Ishikawa (cell line): ENCODE data around the gene WNK3.

ENCODE experiments used
- CEBPB ChIP-seq: IDR thresholded peaks from 2 replicates; pipeline ENCODE4 v1.6.1; 2012
- EGR1 ChIP-seq: IDR thresholded peaks from 2 replicates; pipeline ENCODE4 v1.6.1; 2012
- EP300 ChIP-seq: IDR thresholded peaks from 2 replicates; pipeline ENCODE4 v1.6.1; 2012; ENCODE audit warnings: borderline replicate concordance
- NFIC ChIP-seq: IDR thresholded peaks from 2 replicates; pipeline ENCODE4 v1.6.1; 2012
- TAF1 ChIP-seq: IDR thresholded peaks from 2 replicates; pipeline ENCODE4 v1.6.1; 2012; ENCODE audit warnings: low read depth, mild to moderate bottlenecking
- TEAD4 ChIP-seq: IDR thresholded peaks from 2 replicates; pipeline ENCODE4 v1.6.1; 2012
- TF ChIP-seq, protein P1 (sequence below): IDR thresholded peaks from 2 replicates; pipeline ENCODE4 v1.6.1; 2012; ENCODE audit warnings: low read depth, mild to moderate bottlenecking
- TF ChIP-seq, protein P2 (sequence below): IDR thresholded peaks from 2 replicates; pipeline ENCODE4 v1.6.1; 2012

DNA sequence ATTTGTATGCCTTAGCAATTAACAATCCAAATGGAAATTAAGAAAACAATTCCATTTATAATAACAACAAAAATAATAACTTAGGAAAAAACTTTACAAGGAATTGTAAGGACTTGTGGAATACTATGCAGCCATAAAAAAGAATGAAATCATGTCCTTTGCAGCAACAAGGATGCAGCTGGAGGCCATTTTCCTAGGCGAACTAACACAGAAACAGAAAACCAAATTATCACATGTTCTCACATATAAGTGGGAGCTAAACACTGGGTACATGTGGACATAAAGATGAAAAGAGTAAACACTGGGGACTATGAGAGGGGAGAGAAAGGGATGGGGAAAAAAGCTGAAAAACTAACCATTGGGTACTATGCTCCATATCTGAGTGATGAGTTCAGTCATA is 77.4 kb downstream of the WNK3 start:
- TF ChIP-seq, protein P1, sequence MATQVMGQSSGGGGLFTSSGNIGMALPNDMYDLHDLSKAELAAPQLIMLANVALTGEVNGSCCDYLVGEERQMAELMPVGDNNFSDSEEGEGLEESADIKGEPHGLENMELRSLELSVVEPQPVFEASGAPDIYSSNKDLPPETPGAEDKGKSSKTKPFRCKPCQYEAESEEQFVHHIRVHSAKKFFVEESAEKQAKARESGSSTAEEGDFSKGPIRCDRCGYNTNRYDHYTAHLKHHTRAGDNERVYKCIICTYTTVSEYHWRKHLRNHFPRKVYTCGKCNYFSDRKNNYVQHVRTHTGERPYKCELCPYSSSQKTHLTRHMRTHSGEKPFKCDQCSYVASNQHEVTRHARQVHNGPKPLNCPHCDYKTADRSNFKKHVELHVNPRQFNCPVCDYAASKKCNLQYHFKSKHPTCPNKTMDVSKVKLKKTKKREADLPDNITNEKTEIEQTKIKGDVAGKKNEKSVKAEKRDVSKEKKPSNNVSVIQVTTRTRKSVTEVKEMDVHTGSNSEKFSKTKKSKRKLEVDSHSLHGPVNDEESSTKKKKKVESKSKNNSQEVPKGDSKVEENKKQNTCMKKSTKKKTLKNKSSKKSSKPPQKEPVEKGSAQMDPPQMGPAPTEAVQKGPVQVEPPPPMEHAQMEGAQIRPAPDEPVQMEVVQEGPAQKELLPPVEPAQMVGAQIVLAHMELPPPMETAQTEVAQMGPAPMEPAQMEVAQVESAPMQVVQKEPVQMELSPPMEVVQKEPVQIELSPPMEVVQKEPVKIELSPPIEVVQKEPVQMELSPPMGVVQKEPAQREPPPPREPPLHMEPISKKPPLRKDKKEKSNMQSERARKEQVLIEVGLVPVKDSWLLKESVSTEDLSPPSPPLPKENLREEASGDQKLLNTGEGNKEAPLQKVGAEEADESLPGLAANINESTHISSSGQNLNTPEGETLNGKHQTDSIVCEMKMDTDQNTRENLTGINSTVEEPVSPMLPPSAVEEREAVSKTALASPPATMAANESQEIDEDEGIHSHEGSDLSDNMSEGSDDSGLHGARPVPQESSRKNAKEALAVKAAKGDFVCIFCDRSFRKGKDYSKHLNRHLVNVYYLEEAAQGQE, result no peak
- no peak for TF ChIP-seq NFIC
- TF ChIP-seq CEBPB, result no peak
- TF ChIP-seq TAF1, result no peak
- TF ChIP-seq TEAD4, result no peak
- no peak for TF ChIP-seq EGR1
- TF ChIP-seq EP300, result no peak
- TF ChIP-seq, protein P2, sequence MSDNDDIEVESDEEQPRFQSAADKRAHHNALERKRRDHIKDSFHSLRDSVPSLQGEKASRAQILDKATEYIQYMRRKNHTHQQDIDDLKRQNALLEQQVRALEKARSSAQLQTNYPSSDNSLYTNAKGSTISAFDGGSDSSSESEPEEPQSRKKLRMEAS, result no peak
